Astrocyte (in vitro differentiated cells and primary cell): ENCODE results near the gene CACNA1F. TPM values are rescaled to one million over a fixed set of nuclear protein-coding genes. Genes with fewer than 3 reads are reported as not detected.

Experiments
- DNase-seq: peaks from one replicate; pipeline ENCODE4 v3.0.0-alpha.2; 2010; ENCODE audit warnings: low read depth
- FAIRE-seq: peaks from 2 replicates; lab custom pipeline; 2011; peaks lifted over from hg19 to GRCh38; lab: Jason Lieb, UNC
- H2AFZ ChIP-seq: 2 replicates; pipeline ENCODE4 v1.6.0; 2012; ENCODE audit warnings: low read depth, low read length, inconsistent platforms
- H3K27ac ChIP-seq: 2 replicates; pipeline ENCODE4 v1.5.1; 2011; ENCODE audit warnings: low read depth, low read length, inconsistent platforms
- H3K27me3 ChIP-seq: 2 replicates; pipeline ENCODE4 v1.6.0; 2011; ENCODE audit warnings: low read length, inconsistent platforms; ENCODE audit not compliant: insufficient read depth
- H3K36me3 ChIP-seq: 2 replicates; pipeline ENCODE4 v1.5.1; 2011; ENCODE audit warnings: low read length, inconsistent platforms; ENCODE audit not compliant: insufficient read depth
- H3K4me1 ChIP-seq: 2 replicates; pipeline ENCODE4 v1.5.1; 2011; ENCODE audit warnings: low read length, inconsistent platforms; ENCODE audit not compliant: insufficient read depth
- H3K4me2 ChIP-seq: 2 replicates; pipeline ENCODE4 v1.6.0; 2012; ENCODE audit warnings: low read length, inconsistent platforms
- H3K4me3 ChIP-seq: 2 replicates; pipeline ENCODE4 v1.5.1; 2011; ENCODE audit warnings: low read depth, mild to moderate bottlenecking, low read length, inconsistent platforms; ENCODE audit not compliant: insufficient read depth
- H3K79me2 ChIP-seq: 2 replicates; pipeline ENCODE4 v1.6.0; 2012; ENCODE audit warnings: mild to moderate bottlenecking, low read length, inconsistent platforms; ENCODE audit not compliant: insufficient read depth
- H3K9ac ChIP-seq: 2 replicates; pipeline ENCODE4 v1.6.0; 2012; ENCODE audit warnings: mild to moderate bottlenecking, low read length, inconsistent platforms
- H3K9me3 ChIP-seq: 2 replicates; pipeline ENCODE4 v1.5.1; 2012; ENCODE audit warnings: low read depth, mild to moderate bottlenecking, low read length, inconsistent platforms; ENCODE audit not compliant: insufficient read depth
- H4K20me1 ChIP-seq: 2 replicates; pipeline ENCODE4 v1.6.0; 2012; ENCODE audit warnings: low read length, inconsistent platforms; ENCODE audit not compliant: insufficient read depth
- H3K27ac Mint-ChIP-seq: one replicate; pipeline ENCODE4 v1.8.0; 2021; ENCODE audit warnings: mild to moderate bottlenecking, mixed read lengths; ENCODE audit not compliant: unreplicated experiment
- H3K27me3 Mint-ChIP-seq: one replicate; pipeline ENCODE4 v1.8.0; 2021; ENCODE audit warnings: low read depth, mixed read lengths; ENCODE audit not compliant: unreplicated experiment
- H3K36me3 Mint-ChIP-seq: one replicate; pipeline ENCODE4 v1.8.0; 2021; ENCODE audit warnings: low read depth, mixed read lengths; ENCODE audit not compliant: unreplicated experiment
- H3K4me1 Mint-ChIP-seq: one replicate; pipeline ENCODE4 v1.8.0; 2021; ENCODE audit warnings: low read depth, mixed read lengths; ENCODE audit not compliant: unreplicated experiment
- H3K4me3 Mint-ChIP-seq: one replicate; pipeline ENCODE4 v1.8.0; 2021; ENCODE audit warnings: mild to moderate bottlenecking, moderate library complexity, mixed read lengths; ENCODE audit not compliant: unreplicated experiment
- H3K9me3 Mint-ChIP-seq: one replicate; pipeline ENCODE4 v1.8.0; 2021; ENCODE audit warnings: mild to moderate bottlenecking, mixed read lengths; ENCODE audit not compliant: unreplicated experiment
- EZH2 ChIP-seq: IDR thresholded peaks from 2 replicates; pipeline ENCODE4 v1.6.1; 2012; ENCODE audit warnings: mild to moderate bottlenecking, low read length, inconsistent platforms; ENCODE audit not compliant: insufficient read depth
- total RNA-seq: library from RNA; stranded (reverse); gene quantifications from 2 replicates; pipeline ENCODE4 v1.2.1, GENCODE V29; 2021
- TF ChIP-seq, protein P1 (sequence below): IDR thresholded peaks from 2 replicates; pipeline ENCODE4 v1.5.1; 2011; ENCODE audit warnings: low read depth, mild to moderate bottlenecking, inconsistent platforms, low read length, moderate library complexity; ENCODE audit not compliant: insufficient read depth

The CACNA1F gene
- total RNA-seq, 1 donor from 2014 or later = not detected

DNA sequence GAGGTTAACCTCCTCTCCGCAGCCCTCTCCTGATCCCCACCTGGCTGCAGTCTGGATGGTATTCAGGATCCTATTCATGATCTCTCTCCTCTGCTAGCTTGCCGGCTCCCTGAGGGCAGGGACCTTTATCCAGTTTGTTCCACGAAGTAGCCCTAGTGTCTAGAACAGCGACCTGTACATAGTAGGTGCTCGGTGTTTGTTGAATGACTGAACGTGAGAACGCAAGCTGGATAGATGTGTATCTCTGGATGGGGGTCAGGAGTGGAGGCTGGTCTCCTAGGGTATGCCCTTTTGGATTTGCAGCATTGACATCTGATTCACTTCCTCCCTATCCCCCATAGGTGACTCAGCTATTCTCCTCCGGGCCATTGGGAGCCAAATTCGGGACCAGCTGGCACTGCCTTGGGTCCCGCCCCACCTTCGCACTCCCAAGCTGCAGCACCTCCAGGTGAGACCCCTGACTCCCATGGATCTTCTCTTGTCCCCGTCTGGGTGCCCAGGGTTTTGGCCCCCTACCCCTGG, 9.5 kb upstream of the CACNA1F start:
- DNase-seq = no peak
- H3K36me3 Mint-ChIP-seq = no peaks in the 10 kb centered on the region
- Histone ChIP-seq H3K36me3 (no peaks in the 10 kb centered on the region), H3K4me2 (no peak overlapping the region), H4K20me1 (no peaks in the 10 kb centered on the region), H3K4me3 (no peak overlapping the region), H3K79me2 (no peaks in the 10 kb centered on the region), H2AFZ (no peak overlapping the region), H3K9ac (no peak overlapping the region), H3K9me3 (no peaks in the 10 kb centered on the region), H3K27me3 (no peaks in the 10 kb centered on the region), H3K4me1 (no peaks in the 10 kb centered on the region), H3K27ac (no peak overlapping the region)
- no peaks in the 10 kb centered on the region for H3K4me1 Mint-ChIP-seq
- H3K9me3 Mint-ChIP-seq = no peaks in the 10 kb centered on the region
- H3K27me3 Mint-ChIP-seq = no peaks in the 10 kb centered on the region
- H3K27ac Mint-ChIP-seq = no peak overlapping the region
- H3K4me3 Mint-ChIP-seq = no peak overlapping the region
- peak; percentile 43 for FAIRE-seq
- no peak for TF ChIP-seq EZH2
- TF ChIP-seq, protein P1, sequence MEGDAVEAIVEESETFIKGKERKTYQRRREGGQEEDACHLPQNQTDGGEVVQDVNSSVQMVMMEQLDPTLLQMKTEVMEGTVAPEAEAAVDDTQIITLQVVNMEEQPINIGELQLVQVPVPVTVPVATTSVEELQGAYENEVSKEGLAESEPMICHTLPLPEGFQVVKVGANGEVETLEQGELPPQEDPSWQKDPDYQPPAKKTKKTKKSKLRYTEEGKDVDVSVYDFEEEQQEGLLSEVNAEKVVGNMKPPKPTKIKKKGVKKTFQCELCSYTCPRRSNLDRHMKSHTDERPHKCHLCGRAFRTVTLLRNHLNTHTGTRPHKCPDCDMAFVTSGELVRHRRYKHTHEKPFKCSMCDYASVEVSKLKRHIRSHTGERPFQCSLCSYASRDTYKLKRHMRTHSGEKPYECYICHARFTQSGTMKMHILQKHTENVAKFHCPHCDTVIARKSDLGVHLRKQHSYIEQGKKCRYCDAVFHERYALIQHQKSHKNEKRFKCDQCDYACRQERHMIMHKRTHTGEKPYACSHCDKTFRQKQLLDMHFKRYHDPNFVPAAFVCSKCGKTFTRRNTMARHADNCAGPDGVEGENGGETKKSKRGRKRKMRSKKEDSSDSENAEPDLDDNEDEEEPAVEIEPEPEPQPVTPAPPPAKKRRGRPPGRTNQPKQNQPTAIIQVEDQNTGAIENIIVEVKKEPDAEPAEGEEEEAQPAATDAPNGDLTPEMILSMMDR = no peak

DNA sequence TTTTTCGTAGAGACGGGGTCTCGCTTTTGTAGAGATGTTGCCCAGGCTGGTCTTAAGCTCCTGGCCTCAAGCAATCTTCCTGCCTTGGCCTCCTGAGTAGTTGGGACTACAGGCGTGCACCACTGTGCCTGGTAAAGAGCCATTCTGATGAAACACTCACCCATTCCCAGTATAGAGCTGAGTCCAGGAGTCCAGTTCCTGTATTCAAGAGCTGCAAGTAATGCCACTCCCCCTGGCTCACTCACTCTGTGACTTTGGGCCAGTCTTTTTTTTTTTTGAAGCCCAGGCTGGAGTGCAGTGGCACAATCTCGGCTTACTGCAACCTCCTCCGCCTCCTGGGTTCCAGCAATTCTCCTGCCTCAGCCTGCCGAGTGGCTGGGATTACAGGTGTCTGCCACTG, 5.6 kb upstream of the CACNA1F start:
- no peak overlapping the region for H3K4me2 ChIP-seq
- H3K36me3 Mint-ChIP-seq = no peaks in the 10 kb centered on the region
- H3K27ac Mint-ChIP-seq = no peak overlapping the region
- H4K20me1 ChIP-seq = no peaks in the 10 kb centered on the region
- no peak overlapping the region for H3K4me3 ChIP-seq
- H2AFZ ChIP-seq = no peak overlapping the region
- H3K36me3 ChIP-seq = no peaks in the 10 kb centered on the region
- H3K9me3 ChIP-seq = no peaks in the 10 kb centered on the region
- no peak for TF ChIP-seq EZH2
- TF ChIP-seq, protein P1 = no peak
- H3K9me3 Mint-ChIP-seq = no peaks in the 10 kb centered on the region
- no peaks in the 10 kb centered on the region for H3K79me2 ChIP-seq
- no peaks in the 10 kb centered on the region for H3K27me3 ChIP-seq
- no peaks in the 10 kb centered on the region for H3K4me1 Mint-ChIP-seq
- DNase-seq (no peak), FAIRE-seq (no peak)
- no peak overlapping the region for H3K4me3 Mint-ChIP-seq
- H3K27ac ChIP-seq = no peak overlapping the region
- no peaks in the 10 kb centered on the region for H3K27me3 Mint-ChIP-seq
- no peaks in the 10 kb centered on the region for H3K4me1 ChIP-seq
- no peak overlapping the region for H3K9ac ChIP-seq

DNA sequence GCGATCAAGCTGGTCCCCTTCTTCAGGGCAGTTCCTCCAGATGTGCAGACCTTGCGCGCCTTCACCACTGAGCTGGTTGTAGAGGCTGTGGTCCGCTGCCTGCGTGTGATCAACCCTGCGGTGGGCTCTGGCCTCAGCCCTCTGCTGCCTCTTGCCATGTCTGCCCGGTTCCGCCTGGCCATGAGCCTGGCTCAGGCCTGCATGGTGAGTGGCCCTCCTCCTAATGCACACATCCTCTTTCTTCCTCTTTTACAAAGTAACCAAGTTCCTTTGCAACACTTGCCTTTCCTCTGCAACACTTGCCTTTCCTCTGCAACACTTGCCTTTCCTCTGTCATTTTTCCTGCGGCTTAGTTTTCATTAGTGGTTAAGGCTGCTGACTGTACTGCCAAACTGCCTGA, 3.9 kb upstream of the CACNA1F start:
- Histone ChIP-seq H3K27ac (no peak overlapping the region), H4K20me1 (no peaks in the 10 kb centered on the region), H3K79me2 (no peaks in the 10 kb centered on the region), H3K4me1 (no peaks in the 10 kb centered on the region), H3K27me3 (no peaks in the 10 kb centered on the region), H3K9me3 (no peaks in the 10 kb centered on the region), H3K4me3 (no peak overlapping the region), H3K36me3 (no peaks in the 10 kb centered on the region), H3K4me2 (no peak overlapping the region), H3K9ac (no peak overlapping the region), H2AFZ (no peak overlapping the region)
- FAIRE-seq (no peak), DNase-seq (no peak)
- no peaks in the 10 kb centered on the region for H3K9me3 Mint-ChIP-seq
- H3K4me3 Mint-ChIP-seq = peak overlapping the region; percentile 45
- no peaks in the 10 kb centered on the region for H3K36me3 Mint-ChIP-seq
- TF ChIP-seq EZH2 = no peak
- TF ChIP-seq, protein P1 = no peak
- H3K4me1 Mint-ChIP-seq = no peaks in the 10 kb centered on the region
- H3K27ac Mint-ChIP-seq = no peak overlapping the region
- H3K27me3 Mint-ChIP-seq = no peaks in the 10 kb centered on the region
